Activated CD4-positive, alpha-beta T cell treated with anti-CD3 and anti-CD28 coated beads, Interleukin-2, amount 50 U/mL, for 48 hours (primary cell): ENCODE measurements around the gene PLEKHN1.

Experiments
- DNase-seq, 2 experiments: peaks; one replicate each; pipeline ENCODE4 v3.0.0-alpha.2; 2020

Gene PLEKHN1, protein sequence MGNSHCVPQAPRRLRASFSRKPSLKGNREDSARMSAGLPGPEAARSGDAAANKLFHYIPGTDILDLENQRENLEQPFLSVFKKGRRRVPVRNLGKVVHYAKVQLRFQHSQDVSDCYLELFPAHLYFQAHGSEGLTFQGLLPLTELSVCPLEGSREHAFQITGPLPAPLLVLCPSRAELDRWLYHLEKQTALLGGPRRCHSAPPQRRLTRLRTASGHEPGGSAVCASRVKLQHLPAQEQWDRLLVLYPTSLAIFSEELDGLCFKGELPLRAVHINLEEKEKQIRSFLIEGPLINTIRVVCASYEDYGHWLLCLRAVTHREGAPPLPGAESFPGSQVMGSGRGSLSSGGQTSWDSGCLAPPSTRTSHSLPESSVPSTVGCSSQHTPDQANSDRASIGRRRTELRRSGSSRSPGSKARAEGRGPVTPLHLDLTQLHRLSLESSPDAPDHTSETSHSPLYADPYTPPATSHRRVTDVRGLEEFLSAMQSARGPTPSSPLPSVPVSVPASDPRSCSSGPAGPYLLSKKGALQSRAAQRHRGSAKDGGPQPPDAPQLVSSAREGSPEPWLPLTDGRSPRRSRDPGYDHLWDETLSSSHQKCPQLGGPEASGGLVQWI

DNA sequence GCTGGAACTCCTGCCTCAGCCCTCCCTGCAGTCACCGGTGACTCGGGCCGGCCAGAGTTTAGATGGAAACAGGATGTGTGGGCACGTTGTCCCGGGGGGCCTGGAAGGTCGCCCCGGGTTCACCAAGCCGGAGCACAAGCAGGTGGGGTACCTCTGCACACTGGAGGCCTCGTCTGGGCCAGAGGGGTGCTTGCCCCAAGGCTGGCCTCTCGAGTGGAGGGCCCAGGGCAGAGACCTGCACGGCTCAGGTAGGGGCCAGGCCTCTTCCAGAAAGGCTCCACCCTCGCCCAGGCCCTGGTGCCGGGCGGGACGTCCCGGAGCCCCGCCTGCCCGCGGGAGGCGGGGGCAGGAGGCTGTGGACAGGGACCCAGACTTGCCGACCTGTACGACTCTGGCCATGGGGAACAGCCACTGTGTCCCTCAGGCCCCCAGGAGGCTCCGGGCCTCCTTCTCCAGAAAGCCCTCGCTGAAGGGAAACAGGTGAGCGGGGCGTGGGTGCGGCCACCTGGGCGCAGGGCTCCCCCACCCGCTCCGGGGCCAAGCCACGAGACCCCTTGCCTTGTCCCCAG is at the start of gene PLEKHN1:
Gene PLEKHN1 (plus strand): TSS at position 348 of the 569 bp plus-strand sequence. CDS start 50 bp downstream, at position 398.
- DNase-seq, result peak; percentile 53 to 60

DNA sequence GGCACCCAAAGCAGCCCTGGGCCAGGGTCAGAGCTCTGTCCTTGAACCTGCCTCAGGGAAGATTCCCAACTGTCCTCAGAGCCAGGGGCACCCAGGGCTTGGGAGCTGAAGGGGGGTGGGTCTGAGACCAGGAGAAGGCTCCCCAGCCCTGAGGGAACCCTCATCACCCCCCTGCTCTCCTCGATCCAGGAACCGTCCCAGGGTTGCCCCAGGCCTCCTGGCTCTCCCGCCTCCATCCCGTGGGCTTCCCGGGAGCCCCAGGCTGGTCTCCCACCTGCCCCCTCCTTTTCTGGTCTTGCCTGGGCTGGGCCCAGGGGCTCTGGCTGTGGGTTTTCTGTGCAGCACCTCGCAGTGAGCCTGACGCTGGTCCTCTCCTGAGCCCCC is 49.2 kb upstream of the PLEKHN1 start:
- no peak for DNase-seq

DNA sequence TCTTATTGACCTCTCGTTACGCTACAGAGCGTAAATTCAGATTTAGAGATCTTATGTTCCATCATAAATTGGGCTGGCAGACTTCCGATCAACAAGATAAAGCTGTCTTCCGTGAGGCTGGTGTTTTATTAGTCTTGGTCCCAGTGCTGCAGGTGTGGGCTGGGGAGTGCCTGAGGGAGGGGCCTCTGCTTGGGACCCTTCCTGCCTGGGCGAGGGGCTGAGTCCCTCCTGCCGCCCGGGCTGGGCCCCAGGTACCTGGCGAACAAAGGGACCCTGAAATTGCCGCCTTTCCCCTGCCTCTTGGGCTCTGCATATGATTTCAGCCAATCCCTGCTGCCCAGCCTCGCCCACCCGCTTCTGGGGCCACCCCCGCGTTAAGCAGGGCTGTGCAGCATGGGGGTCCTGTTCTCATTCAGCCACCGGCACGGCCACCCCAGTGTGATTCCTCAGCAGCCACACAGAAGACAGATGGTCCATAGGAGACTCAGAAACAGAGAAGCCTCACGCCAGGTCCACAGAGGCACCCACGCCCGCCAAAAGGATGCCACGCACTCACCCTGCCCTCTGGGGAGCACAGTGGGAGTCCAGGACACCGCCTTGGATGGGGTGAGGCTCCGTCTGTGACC is 48.7 kb upstream of the PLEKHN1 start:
- no peak for DNase-seq

DNA sequence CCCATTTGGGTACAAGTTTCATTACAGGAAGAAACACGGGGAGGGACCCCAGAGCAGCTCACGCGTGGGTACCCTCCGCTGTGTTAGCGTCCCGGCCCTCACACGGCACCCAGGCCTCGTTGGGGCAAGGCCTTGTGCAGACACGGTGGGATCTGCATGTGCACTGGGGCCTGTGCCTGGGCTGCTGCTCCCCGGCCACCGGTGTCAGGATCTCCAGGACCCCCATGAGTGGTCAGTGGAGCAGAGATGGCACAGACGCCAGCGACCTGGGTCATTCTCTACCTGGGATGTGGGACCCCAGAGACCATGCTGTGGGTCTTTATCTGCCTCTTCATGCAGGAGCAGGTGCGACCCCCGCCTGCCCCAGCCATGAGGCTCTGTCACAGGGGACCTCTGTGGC is 47.9 kb upstream of the PLEKHN1 start:
- DNase-seq, result no peak

DNA sequence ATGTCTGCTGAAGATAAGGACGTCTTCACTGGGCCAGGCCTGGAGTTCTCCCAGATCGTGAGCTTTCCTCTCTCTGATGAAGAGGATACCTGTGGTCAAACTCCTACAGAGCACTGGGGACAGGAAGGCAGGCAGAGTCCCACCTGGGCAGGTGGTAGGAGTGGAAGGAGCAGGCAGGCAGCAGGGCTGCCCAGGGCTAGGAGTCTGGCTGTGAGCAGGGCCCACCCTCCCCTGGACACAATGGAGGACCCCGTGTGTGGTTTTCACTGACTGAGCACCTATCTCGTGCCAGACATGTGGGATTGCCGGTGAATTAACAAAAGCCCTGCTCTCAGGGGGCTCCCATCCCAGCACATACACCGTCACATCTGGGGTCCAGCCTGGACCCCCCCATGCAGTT is 47.4 kb upstream of the PLEKHN1 start:
- DNase-seq, result no peak

DNA sequence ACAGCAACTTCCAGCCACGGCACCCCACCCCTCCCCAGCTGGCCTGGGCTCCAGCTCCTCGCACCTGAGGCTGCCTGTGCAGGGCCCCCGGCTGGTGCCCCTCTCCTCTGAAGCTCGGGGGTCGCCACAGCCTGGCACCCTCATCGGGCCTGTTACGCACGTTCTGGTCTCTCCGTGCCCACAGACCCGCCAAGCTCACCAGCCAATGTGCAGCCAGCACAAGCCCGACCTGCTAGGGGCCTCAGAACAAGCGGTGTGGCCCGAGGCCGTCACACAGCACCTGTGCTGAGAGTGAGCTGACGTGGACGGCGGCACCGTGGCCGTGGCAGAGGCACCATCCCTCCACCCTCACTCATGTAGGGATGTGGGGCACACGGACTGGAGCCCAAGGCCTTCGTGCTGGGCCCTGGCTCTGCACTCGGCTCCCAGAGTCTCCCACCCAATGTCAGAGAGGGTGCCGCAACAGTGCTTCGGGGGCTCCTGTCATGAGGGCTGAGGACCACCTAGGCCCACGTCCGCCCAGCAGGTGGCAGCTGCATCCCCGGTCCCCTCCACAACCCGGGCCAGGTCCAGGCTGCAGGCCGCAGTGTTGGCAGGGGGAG is 46.9 kb upstream of the PLEKHN1 start:
- no peak for DNase-seq

DNA sequence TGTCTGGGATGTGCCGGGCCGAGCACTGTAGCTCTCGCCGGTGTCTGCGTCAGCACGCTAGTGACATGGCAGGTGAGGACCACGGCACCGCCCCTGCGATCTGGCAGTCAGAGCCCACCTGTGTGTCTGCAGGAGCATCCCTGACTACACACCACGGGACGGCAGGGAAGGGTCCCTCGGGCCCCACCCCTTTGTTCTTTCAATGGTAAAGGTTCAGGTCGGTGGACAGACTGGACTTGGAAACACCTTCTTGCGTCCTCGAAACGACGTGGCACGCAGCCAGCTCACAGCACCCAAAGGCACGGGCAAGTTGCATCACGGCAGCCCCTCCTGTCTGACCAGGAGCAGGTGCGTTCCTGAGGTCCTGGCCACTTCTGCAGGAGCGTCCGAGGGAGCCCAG is 46.3 kb upstream of the PLEKHN1 start:
- no peak for DNase-seq

DNA sequence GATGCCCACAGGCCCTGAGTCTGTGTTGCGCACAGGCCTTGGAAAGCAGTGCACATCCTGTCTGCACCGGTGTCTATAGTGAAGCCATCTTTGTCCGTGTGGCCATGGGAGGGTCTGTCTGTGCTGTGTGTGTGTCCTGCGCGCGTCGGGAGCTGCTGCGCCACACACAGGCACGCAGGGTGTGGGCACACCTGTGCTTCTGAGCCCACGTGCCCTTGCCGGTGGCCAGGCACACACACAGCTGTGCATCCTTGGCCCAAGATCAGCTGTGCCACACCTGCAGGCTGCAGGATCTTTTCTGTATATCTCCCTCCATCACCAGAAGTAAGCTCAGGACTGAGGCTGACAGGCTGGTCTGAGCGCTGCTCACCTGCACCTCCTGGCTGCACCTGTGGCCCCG is 45.8 kb upstream of the PLEKHN1 start:
- DNase-seq, result no peak

DNA sequence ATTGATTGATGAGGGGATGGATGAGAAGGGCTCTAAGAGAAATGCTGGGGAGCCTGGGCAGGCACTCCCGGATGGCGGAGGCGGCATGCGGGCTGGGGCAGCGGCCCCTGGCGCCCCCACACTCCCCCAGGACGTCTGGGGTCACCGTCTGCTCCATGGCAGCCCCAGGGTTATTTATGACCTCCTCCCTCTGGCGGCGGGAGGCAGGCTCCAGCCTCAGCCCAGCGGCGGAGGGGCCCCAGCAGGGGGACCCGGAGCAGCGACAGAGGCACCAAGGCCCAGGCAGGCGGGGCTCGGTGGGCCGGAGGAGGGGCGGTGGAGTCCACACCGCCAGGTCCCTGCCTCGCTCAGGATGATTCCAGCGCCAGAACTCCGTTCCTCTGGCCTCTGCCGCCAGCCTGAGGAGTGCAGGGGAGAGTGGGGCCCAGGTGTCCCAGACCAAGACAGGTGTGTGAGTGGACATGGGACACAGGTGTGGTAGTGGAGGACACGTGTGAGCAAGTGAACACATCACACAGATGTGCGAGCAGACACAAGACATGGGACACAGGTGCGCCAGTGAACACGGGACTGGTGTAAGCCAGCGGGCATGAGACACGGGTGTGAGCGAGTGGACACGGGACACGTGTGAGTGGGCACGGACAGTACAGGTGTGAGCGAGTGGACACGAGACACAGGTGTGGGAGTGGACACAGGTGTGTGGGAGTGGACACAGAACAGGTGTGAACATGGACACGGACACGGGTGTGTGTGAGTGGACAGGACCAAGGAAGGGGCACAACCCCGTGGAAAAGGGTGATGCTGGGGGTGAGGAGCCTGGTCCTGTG is 45.1 kb upstream of the PLEKHN1 start:
- DNase-seq, result peak in 1 of 2 experiments; percentile 40

DNA sequence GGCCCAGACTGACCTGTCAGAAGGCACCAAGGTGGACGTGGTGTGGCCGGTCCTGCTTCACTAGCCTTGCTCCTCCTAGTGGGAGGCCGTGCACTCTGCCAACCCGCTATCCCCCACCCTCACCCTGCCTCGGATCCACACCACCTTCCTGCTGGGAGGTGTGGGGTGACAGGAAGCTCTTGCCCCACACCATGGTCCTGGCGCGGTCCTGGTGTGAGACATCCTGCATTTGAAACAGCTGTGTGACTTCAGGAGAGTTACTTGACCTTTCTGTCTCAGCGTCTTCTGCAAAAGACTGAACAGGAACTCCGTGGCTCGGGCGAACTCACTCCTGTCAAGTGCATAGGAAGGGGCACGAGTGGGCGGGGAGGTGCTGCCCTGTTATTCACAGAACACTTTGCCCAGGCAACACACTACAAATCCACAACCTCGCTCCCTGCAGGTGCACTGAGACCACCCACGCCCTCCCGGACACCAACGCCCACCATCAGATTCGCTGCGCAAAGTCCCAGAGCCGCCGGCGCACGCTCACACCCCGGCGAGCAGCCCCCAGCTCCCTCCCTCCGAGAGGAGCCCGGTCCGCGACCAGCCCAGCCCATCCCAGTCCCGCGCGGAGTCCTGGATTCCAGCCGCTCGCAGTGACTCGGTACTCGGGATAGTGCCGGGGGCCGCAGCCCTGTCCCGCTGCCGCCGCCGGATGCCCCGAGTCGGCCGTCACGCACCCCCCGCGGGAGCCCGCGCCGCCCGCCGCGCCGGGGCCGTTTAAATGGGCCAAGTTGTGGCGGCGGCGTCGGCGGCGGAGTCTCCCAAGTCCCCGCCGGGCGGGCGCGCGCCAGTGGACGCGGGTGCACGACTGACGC is 42.9 kb upstream of the PLEKHN1 start, which contains the start of gene SAMD11:
Gene SAMD11 (plus strand): TSS at position 793 of the 860 bp plus-strand sequence. CDS start 509 bp downstream, outside the sequence.
- peak; percentile 63 to 66 for DNase-seq

DNA sequence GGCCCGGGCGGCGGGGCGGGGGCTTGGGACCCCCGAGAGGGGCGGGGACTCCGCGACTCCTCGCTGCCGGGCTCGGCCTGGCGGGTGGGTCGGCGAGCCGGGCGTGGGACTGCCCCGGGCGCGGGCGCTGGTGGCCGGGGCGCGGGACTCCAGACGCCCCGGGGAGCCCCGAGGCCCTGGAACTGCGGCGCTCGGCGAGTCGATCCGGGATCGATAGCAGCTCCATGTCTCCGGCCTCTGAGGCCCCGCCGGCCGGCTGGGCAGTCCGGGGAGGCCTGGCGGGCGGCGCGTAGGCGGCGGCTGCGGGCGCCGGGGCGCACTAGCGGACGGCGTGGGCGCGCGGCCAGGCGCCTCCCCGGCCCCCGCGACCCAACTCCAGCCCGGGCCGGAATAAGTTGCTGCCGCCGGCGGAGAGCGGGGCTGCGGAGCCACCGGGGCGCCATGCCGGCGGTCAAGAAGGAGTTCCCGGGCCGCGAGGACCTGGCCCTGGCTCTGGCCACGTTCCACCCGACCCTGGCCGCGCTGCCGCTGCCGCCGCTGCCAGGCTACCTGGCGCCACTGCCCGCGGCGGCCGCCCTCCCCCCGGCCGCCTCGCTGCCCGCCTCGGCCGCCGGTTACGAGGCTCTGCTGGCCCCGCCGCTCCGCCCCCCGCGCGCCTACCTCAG is 42.2 kb upstream of the PLEKHN1 start:
- no peak for DNase-seq

DNA sequence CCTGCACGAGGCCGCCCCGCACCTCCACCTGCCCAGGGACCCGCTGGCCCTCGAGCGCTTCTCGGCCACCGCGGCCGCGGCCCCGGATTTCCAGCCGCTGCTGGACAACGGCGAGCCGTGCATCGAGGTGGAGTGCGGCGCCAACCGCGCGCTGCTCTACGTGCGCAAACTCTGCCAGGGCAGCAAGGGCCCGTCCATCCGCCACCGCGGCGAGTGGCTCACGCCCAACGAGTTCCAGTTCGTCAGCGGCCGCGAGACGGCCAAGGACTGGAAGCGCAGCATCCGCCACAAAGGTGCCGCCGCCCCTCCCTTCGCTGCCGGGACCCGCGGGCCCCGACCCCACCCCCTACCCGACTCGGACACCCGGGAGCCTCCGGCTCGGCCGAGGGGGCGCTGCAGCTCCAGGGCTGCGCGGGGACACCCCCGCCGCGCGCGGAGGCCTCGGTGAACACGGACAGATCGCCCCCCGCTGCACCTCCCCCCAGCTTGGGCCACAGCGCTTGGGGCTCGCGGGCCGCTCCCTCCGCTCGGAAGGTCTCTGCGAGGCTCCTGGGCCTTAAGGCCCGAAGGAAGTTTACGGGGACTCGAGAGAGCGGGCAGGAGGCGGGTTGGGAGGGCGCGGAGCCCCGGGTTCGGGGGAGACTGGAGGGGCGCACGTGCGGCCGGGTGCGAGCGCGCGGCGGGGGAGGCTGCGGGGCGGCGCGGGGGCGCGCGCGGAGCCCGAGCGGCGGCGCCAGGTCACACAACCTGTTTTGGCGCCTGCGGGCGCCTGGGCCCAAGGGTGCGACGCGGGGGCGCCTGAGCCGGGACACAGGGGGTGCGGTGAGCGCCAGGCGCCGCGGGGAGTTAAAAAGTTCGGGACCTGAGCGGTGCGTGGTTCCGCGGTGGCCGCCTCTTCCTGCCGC is 41.4 kb upstream of the PLEKHN1 start:
- no peak for DNase-seq

DNA sequence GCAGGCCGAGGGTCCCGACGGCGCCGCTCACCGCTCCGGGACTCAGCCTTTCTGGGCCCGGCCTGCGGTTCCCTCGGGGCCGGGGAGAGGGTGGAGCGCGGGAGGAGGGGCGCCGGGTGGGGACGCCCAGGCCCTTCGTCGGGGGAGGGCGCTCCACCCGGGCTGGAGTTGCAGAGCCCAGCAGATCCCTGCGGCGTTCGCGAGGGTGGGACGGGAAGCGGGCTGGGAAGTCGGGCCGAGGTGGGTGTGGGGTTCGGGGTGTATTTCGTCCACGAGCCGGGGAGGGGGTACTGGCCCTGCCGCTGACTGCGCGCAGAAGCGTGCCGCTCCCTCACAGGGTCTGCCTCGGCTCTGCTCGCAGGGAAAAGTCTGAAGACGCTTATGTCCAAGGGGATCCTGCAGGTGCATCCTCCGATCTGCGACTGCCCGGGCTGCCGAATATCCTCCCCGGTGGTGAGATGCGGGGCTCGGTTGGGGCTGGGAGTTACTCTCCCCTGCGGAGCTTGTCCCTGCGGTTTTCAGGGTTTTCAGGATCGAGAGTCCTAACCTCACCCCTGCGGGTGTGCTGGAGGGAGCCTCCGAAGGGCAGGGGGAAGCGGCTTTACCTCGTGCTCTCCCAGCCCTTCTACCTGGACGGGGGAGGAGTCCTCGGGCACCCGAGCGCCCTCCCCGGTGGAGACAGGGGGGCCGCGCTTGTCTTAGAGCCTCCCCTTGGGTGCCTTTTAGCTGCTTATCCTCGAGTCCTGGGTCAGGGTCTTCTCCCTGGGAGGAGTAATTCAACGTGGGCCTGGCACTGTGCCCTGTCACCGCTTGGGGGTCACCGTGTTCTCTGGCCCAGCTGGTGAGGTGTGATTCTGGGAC is 40.5 kb upstream of the PLEKHN1 start:
- no peak for DNase-seq

DNA sequence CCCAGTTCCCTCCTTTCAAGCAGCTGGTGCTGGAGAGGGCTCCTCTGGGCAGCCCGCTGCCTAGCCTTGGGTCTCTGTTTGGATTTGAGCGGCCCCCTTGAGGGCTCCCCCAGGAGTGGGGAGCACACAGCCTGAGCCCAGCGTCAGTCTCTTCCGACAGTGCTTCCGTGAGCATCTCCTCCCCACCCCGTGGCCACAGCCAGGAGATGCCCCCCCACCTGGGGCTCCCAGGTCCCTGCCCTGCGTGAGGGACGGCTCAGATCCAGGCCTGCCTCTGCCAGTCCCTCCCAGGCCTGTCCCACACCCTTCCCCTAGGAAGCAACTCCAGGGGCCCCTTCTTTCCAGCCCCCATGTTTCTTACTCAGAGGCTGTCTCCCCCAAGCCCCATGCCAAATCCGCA is 39.0 kb upstream of the PLEKHN1 start:
- DNase-seq, result no peak

DNA sequence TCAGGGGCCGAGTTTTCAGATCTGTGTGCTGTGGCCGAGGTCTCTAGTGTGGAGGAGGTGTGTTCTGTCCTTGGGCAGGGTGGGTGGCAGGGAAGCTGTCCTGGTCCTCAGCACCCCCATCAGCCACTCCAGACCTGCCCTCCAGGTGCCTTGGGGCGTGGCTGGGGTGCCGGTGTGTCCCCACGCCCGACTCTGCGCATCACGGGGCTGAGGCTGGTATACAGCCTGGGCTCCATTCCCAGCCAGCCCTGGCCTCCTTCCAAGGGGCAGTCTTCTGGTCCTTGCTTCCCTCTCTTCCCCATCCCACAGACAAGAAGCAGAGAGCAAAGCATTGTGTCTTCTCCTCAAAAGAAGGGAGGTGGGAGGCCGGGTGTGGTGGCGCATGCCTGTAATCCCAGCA is 38.5 kb upstream of the PLEKHN1 start:
- no peak for DNase-seq

DNA sequence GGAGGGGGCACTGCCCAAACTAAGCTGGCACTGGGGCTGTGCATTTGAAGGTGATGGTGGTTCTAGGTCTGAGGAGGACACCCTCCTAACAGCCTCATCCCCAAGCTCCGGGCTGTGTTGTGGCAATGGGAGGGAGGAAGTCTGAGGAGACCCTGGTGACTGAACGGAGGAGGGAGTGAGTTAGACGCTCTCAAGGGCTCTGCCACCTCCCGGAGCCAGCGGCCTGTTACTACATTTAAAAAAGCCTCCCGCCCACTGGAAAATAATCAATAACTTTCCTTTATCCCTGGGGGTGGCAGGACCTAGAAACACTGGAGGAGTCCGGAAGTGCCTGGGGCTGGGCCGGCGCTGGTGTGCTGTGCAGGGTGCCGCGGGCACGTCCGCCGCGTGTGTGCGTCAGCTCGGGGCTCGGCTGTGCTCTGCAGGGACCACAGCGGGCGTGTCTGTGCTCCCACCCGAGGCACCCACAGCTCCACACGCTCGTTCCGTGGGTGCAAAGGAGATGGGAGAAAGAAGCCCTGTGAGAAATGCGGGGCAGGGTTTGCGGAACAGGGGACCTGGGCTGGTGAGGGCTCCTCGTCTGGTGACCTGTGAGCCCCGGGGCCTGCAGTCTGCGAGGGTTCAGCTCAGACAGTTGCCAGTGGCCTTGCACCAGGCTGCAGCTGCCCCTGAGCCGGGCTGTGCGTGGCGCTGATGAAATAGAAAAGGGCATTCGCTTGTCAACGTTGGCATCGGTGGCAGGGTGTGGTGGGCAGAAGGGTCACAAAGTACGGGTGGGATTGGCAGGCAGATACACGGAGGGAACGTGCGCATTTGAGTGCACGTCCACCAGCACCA is 37.2 kb upstream of the PLEKHN1 start:
- DNase-seq, result no peak
